Loucy (cell line): Measurements from ENCODE around the gene OR10A5.

Experiments
- CTCF ChIP-seq: fragments of 200-600 bp; sonication (generic); conservative IDR thresholded peaks from 2 replicates; pipeline ENCODE4 v1.5.1; 2014; ENCODE audit warnings: mild to moderate bottlenecking, antibody characterized with exemption, low read length
- EZH2phosphoT487 ChIP-seq: fragments of 200-600 bp; IDR thresholded peaks from 2 replicates; pipeline ENCODE4 v1.6.1; 2018; ENCODE audit warnings: antibody characterized with exemption, mild to moderate bottlenecking, moderate library complexity, borderline replicate concordance

DNA sequence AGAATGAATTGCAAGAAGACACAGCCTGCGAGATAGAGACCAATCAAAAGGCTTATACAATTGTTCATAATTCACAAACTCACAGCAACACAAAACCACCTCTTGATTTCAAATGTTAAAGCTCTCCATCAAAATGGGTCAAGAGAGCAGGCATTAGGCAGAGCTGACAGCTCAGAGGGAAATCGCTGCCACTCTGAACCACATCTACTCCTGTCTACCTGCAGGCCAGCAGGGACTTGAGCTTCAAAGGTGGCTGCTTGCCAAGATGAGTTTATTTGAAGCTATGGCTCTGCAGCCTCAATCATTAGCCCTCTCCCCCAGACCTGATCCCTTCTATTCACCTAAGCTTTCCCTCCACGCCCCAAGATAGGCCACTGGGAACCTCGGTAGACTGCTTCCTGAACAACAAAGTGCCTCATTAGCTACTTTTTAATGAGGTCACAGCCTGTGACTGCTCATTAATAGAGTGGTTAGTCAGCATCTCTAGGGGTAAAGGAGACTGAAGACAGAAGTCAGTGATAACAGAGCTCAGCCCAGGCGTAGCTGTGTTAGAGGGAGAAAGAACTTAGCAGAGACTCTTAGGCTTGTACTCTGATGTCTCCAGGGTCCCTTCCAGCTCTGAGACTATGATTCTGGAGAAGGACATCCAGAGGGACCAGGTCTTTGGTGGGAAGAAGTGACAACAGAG is 21.2 kb upstream of the OR10A5 start:
- TF ChIP-seq CTCF (no peak), EZH2phosphoT487 (no peak)
